ENCODE measurements around the gene OPCML.

Gene OPCML

DNA sequence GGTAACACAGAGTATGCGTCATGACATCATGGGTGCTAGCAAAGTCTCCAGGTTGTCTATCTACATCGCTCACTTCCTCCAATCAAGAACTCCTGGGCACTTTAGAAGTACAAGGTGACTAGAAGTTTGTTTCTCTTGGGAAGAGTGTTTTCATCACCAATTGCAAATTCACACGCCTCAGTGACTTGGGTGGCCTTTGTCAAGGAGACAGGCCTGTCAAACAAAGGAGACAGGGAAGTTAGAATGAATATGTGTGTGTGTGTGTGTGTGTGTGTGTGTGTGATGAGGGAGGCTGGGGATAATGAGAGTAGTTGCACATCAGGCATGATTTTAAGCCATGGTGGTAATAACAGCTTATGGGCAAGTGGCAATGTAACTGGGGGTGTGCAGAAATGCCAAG lies 953.2 kb downstream of the OPCML start:
- DNase-seq, result no peak

- DNase-seq, result no peak
Measured at GRCh38 chr11:132578580-132578979, 953.7 kb downstream of the OPCML start.

- DNase-seq, result no peak
Measured at GRCh38 chr11:132576706-132577105, 955.6 kb downstream of the OPCML start.

DNA sequence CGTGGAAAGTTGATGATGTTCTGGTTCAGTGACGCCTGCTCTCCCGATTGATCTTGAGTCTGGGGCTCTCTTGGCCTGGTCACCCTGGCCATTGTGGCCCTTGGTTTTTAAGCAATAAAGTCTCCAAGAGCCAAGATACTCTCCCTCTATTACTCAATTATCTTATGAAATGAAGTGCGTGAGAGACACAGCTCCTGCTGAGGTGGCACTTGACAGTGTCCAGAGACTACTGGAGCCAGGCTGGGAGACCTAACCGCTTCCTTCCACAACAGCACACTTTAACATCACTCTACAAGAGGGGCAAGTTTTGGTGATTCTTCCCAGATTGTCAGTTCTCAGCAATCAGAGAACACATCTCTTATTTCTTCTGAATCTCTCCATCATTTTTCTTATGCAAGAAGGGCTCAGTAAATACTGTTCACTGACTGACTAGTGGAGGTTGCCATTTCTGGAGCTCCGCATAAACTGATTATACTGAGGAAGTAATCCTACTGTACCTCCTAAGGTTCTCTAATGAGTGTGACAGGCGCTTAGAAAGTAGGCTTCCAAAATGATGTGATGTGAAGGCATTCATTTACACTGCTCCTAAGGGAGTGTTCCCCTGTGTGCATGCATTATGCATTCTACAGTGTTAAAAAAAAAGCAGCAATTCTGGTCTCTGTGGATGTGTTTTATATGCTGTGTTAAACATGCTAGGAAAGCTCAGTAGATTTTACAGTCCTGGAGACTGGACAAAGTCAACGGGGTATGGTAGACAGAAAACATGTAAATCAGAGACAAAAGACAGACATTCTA lies 968.0 kb downstream of the OPCML start:
- DNase-seq, result no peak

DNA sequence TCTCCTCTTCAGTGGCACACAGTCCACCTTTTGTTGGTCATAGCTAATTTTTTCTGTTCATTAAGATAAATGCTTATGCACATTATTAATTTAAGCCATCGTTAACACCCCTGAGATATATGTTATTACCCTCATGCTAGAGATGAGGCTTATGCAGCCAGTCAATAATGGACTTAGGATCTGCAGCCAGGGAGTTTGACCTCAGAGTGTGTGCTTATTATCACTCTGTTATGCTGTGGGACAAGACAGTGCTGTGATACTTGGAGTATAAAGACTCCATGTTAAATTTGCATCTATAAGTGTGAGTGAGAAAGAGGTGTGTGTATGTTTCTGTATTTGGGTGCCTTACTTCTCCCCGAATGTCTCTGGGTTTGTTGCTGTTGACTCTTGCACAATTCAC lies 969.3 kb downstream of the OPCML start:
- no peak for DNase-seq

- DNase-seq, result no peak
Measured at GRCh38 chr11:132561937-132562336, 970.4 kb downstream of the OPCML start.

DNA sequence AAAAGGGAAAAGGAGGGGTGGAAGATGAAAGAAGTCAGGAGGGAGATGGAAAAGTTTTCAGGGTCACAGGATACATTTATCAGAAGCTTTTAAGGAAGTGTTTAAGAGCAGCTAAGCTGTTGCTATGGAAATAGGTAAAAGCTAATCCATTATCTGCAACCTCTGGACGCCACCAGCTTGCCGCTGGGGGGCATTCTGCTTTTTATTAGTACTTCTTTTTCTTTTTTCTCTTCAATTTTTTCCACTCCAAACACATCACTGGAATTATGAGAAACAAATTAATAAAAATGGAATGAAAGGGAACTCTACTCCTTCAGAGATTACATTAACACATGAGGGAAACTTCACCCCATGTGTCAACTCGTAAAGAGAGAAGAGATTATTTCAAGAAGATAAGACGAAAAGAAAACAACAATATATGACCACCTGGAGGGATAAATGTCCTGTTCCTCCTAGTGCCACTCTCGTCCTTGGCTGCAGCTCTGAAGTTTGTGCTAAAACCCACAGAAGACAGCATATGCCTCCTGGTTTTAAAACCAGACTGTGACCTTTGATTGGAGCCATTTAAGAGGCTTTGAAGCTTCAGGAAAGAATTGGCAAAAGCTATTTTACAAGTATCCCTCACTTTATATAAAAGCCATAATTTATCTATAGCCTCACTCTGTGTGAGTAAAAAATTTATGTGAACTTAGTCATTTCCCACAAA lies 972.8 kb downstream of the OPCML start:
- DNase-seq, result no peak

DNA sequence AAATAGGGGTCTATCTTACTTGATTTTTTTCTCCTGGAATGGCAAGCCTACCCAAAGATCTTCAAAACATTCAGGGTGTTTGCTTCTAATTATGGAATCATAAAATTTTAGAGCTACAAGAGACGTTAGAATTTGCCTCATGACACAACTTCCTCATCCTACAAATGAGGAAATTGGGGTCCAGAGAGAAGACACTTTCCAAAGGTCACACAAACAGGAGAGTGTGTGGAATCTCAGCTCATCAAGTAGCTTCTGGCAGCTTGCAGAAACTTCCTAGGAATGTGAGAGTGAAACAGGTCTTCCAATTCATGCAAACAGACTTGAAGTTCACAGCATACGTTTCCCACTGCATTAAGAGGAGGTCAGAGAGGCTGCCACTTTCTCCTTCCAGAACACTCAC lies 976.0 kb downstream of the OPCML start:
- DNase-seq, result no peak

- no peak for DNase-seq
Measured at GRCh38 chr11:132555617-132556016, 976.7 kb downstream of the OPCML start.

DNA sequence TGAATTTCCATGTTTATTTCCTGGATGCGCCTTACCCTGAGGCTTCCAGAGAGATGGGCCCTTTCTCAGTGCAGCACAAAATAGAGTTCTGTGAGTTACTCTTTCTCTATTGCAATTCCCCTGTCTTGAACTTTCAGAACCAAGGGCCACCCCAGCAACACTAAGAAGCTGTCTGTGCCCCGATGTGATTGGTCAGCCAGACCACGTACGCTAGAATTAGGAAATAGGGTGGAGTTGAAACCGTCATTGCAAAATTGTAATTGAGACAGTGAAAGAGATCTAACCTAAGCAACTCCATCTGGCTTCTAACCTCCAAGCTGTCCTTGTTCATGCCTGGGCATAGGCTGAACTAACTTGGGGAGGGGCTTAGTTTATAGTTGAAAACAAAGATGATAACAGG lies 981.3 kb downstream of the OPCML start:
- DNase-seq, result no peak

- DNase-seq, result no peak
Measured at GRCh38 chr11:132549561-132549960, 982.7 kb downstream of the OPCML start.

GRCh38 chr11:132549001-132549400 lies 983.3 kb downstream of the OPCML start:
- no peak for DNase-seq

DNA sequence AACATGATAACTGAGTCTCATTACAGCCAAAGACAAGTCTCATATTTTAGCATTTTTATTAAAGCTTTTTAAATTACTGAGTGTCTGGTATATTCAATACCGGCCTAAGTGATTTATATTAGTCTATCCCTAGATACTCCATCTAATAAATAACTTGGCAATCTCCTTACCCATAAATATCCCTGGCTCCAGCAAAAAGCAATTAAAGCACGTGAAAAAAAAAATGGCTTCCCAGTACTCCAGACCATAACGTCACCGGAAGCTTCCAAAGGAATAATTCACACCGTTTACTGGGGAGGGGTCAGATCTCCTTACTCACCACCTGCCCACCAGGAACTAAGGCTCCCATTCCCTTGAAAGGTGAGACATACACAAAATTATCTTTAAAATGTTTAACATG lies 988.3 kb downstream of the OPCML start:
- DNase-seq, result no peak

- DNase-seq, result no peak
Measured at GRCh38 chr11:132541794-132542193, 990.5 kb downstream of the OPCML start.

GRCh38 chr11:132540581-132540980 lies 991.7 kb downstream of the OPCML start:
- no peak for DNase-seq

DNA sequence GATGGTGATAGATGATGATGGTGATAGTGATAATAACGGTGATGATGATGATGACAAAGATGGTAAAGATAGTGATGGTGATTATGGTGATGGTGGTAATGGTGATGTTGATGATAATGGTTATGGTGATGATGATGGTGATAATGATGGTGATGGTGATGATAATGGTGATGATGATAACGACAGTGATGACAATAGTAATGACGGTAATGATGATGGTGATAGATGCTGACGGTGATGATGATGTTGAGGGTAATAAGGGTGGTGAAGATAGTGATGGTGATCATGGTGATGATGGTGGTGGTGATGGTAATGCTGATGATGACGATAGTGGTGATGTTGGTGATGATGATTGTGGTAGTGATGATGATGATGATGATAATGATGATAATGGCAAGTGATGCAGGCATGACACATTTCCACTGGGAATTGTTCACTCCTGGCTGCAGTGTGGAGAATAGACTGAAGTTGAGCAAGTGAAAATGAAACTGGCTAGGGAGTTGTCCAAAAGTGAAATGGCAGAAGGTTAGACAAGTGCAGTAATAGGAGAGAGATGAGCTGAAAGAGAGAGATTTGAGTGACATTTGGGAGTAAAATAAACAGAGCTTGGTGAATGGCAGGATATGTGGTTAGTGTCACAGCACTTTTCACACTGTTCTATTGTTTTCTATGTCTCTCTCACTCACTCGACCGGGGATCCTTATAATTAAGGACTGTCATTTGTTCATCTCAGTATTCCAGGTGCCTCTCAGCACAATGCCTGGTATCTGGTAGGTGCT lies 992.5 kb downstream of the OPCML start:
- DNase-seq, result no peak

DNA sequence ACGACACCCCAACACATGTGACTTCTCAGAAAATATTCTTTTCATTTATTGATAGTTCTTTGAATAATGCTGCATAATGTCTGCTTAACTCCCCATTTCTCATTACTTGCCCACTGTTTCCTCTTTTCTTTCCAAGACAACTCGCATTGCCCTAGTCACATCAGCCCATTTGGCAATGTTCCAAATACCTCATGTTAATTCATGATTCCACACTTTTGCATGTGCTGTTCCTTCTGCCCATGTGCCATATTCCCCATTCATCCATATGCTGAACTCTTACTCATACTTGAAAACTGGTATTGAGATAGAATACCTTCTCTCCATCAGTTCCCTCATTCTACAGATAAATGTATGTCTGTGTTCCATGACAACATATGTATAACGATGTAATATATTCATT lies 993.7 kb downstream of the OPCML start:
- no peak for DNase-seq

DNA sequence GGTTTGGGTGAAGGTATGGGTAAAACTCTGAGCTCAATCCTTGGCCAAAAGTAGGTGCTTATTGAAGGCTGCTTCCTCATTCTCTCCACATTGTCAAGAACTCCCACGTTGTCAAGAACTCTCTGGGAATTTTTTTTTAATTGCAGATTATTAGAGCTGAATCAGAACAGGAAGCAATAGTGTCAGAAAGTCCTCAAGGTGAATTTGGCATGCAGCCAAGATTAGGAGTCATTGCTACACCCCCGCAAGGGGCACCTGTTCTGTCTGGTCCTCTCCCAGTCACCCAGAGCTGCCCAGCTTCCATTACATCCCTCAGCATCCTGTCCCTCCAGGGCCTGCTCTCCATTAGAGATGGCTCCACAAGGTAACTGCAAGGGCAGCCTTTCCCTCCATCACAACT lies 996.5 kb downstream of the OPCML start:
- DNase-seq, result no peak

- DNase-seq, result no peak
Measured at GRCh38 chr11:132531921-132532320, 1000.4 kb downstream of the OPCML start.

- DNase-seq, result no peak
Measured at GRCh38 chr11:132528181-132528580, 1004.1 kb downstream of the OPCML start.

GRCh38 chr11:132523929-132524328 lies 1008.4 kb downstream of the OPCML start:
- DNase-seq, result no peak

GRCh38 chr11:132520199-132520598 lies 1012.1 kb downstream of the OPCML start:
- no peak for DNase-seq

- DNase-seq, result no peak
Measured at GRCh38 chr11:132519241-132519815, 1013.0 kb downstream of the OPCML start.

Data from stimulated activated CD4-positive, alpha-beta T cell treated with anti-CD3 and anti-CD28 coated beads, Interleukin-4, amount 100 ng/mL, for 24 hours (primary cell).